Activated CD8-positive, alpha-beta T cell treated with anti-CD3 and anti-CD28 coated beads for 36 hours (primary cell): ENCODE measurements around the gene PRKCZ. TPM values are rescaled to one million over a fixed set of nuclear protein-coding genes. Genes with fewer than 3 reads are reported as not detected.

Experiments used
- ATAC-seq: fragments of 200-7000 bp; cut with Tn5 transposase; one replicate; pipeline ENCODE4 v1.10.0; 2021; ENCODE audit warnings: mild to moderate bottlenecking, moderate library complexity
- CTCF ChIA-PET: fragments of 350-600 bp; sonication (Branson Sonifier 250); formaldehyde crosslinking; loops from one replicate; lab custom pipeline; 2021; ENCODE audit warnings: antibody characterized with exemption; lab: Charles Lee
- POLR2A ChIA-PET: fragments of 350-600 bp; sonication (Branson Sonifier 250); formaldehyde crosslinking; loops from one replicate; lab custom pipeline; 2021; ENCODE audit warnings: antibody characterized with exemption; lab: Charles Lee
- DNase-seq: peaks from one replicate; pipeline ENCODE4 v3.0.0-alpha.2; 2020
- H3K27ac Mint-ChIP-seq: one replicate; pipeline ENCODE4 v1.8.0; 2021; ENCODE audit warnings: mild to moderate bottlenecking, mixed read lengths
- H3K27me3 Mint-ChIP-seq: one replicate; pipeline ENCODE4 v1.8.0; 2021; ENCODE audit warnings: mixed read lengths
- H3K36me3 Mint-ChIP-seq: one replicate; pipeline ENCODE4 v1.8.0; 2021; ENCODE audit warnings: low read depth, mixed read lengths
- H3K4me1 Mint-ChIP-seq: one replicate; pipeline ENCODE4 v1.8.0; 2021; ENCODE audit warnings: low read depth, mixed read lengths
- H3K4me3 Mint-ChIP-seq: one replicate; pipeline ENCODE4 v1.8.0; 2021; ENCODE audit warnings: mild to moderate bottlenecking, moderate library complexity, mixed read lengths
- H3K9me3 Mint-ChIP-seq: one replicate; pipeline ENCODE4 v1.8.0; 2021; ENCODE audit warnings: mixed read lengths
- CTCF ChIP-seq: fragments of 200-600 bp; IDR thresholded peaks from one replicate; pipeline ENCODE4 v1.8.0; 2022; ENCODE audit warnings: antibody characterized with exemption, mild to moderate bottlenecking
- intact Hi-C: fragments of 100-400 bp; cut with micrococcal nuclease; formaldehyde crosslinking; loops from one replicate; pipeline ENCODE4 v1.10.0; 2022
- total RNA-seq, 2 experiments: library from RNA; stranded (reverse); gene quantifications; one replicate each; pipeline ENCODE4 v1.2.3, GENCODE V29; 2021

PRKCZ gene
- total RNA-seq, 2 experiments from 2014 or later = 15.4 to 15.7 TPM

GRCh38 chr1:2133879-2134215 is 83.6 kb downstream of the PRKCZ start:
- Mint-ChIP-seq H3K27ac (no peak overlapping the region), H3K9me3 (no peaks in the 10 kb centered on the region), H3K27me3 (no peaks in the 10 kb centered on the region), H3K4me3 (no peak overlapping the region), H3K36me3 (no peaks in the 10 kb centered on the region), H3K4me1 (peaks cover 17% of the 10 kb centered on the region)
- no peak for DNase-seq
- CTCF ChIA-PET = interaction anchor here (0.8 kb wide), 1 partner anchor 12 kb away, joined by 4 read pairs; no protein-coding TSS in a partner anchor
- POLR2A ChIA-PET = no interaction called here
- ATAC-seq = no peak
- intact Hi-C loops = no loop called here
- TF ChIP-seq CTCF = no peak

GRCh38 chr1:2134266-2134620 is 84.0 kb downstream of the PRKCZ start:
- TF ChIP-seq CTCF = no peak
- ATAC-seq (no peak), DNase-seq (no peak)
- Mint-ChIP-seq H3K9me3 (no peaks in the 10 kb centered on the region), H3K27ac (no peak overlapping the region), H3K36me3 (no peaks in the 10 kb centered on the region), H3K27me3 (no peaks in the 10 kb centered on the region), H3K4me3 (no peak overlapping the region), H3K4me1 (peaks cover 17% of the 10 kb centered on the region)
- ChIA-PET POLR2A (no interaction called here), CTCF (no interaction called here)
- intact Hi-C loops = no loop called here

- no peak overlapping the region for H3K4me3 Mint-ChIP-seq
- POLR2A ChIA-PET = no interaction called here
- H3K27ac Mint-ChIP-seq = no peak overlapping the region
- no peaks in the 10 kb centered on the region for H3K36me3 Mint-ChIP-seq
- CTCF ChIA-PET = interaction anchor here (1.1 kb wide), 1 partner anchor 40 kb away, joined by 3 read pairs; no protein-coding TSS in a partner anchor
- no peak for DNase-seq
- H3K9me3 Mint-ChIP-seq = no peaks in the 10 kb centered on the region
- no peak for ATAC-seq
- no peak for TF ChIP-seq CTCF
- no peaks in the 10 kb centered on the region for H3K27me3 Mint-ChIP-seq
- intact Hi-C loops = no loop called here
- peaks cover 19% of the 10 kb centered on the region for H3K4me1 Mint-ChIP-seq
Measured at GRCh38 chr1:2134621-2135307, 84.6 kb downstream of the PRKCZ start.

GRCh38 chr1:2135441-2135841 is 85.2 kb downstream of the PRKCZ start:
- intact Hi-C loops = no loop called here
- peaks cover 26% of the 10 kb centered on the region for H3K4me1 Mint-ChIP-seq
- ATAC-seq = no peak
- POLR2A ChIA-PET = no interaction called here
- H3K27me3 Mint-ChIP-seq = no peaks in the 10 kb centered on the region
- H3K36me3 Mint-ChIP-seq = no peaks in the 10 kb centered on the region
- no peak for DNase-seq
- TF ChIP-seq CTCF = no peak
- CTCF ChIA-PET = interaction anchor here (1.1 to 1.6 kb wide), 2 partner anchors 39 to 60 kb away, joined by 3 to 4 read pairs; partner anchors contain the start of gene FAAP20
- H3K9me3 Mint-ChIP-seq = no peaks in the 10 kb centered on the region
- H3K27ac Mint-ChIP-seq = no peak overlapping the region
- no peak overlapping the region for H3K4me3 Mint-ChIP-seq

GRCh38 chr1:2135941-2136340 is 85.7 kb downstream of the PRKCZ start:
- Mint-ChIP-seq H3K4me3 (no peak overlapping the region), H3K27me3 (no peaks in the 10 kb centered on the region), H3K4me1 (peaks cover 30% of the 10 kb centered on the region), H3K9me3 (no peaks in the 10 kb centered on the region), H3K36me3 (no peaks in the 10 kb centered on the region), H3K27ac (no peak overlapping the region)
- intact Hi-C loops = no loop called here
- ChIA-PET POLR2A (no interaction called here), CTCF (interaction anchor here (1.1 to 1.6 kb wide), 2 partner anchors 39 to 59 kb away, joined by 3 to 4 read pairs; partner anchors contain the start of gene FAAP20)
- TF ChIP-seq CTCF = no peak
- ATAC-seq (no peak), DNase-seq (no peak)
